Keratinocyte (primary cell): ENCODE results near the gene SLC44A3. TPM values are rescaled to one million over a fixed set of nuclear protein-coding genes. Genes with fewer than 3 reads are reported as not detected.

Experiments used
- DNase-seq: peaks from one replicate; pipeline ENCODE4 v3.0.0-alpha.2; 2011; ENCODE audit warnings: low read depth, missing footprints, low spot score
- FAIRE-seq: peaks from 2 replicates; lab custom pipeline; 2011; peaks lifted over from hg19 to GRCh38; lab: Jason Lieb, UNC
- H2AFZ ChIP-seq: 2 replicates; pipeline ENCODE4 v1.6.0; 2012; ENCODE audit warnings: low read length, control low read depth, inconsistent platforms; ENCODE audit not compliant: control insufficient read depth
- H3K27ac ChIP-seq: 2 replicates; pipeline ENCODE4 v1.5.1; 2011; ENCODE audit warnings: low read length; ENCODE audit not compliant: control insufficient read depth, insufficient read depth
- H3K27me3 ChIP-seq: 3 replicates; pipeline ENCODE4 v1.6.0; 2011; ENCODE audit warnings: low read length; ENCODE audit not compliant: control insufficient read depth, insufficient read depth; ENCODE audit errors: extremely low read depth
- H3K36me3 ChIP-seq, 2 experiments: 2 replicates in 1 of 2; 3 replicates in 1 of 2; pipeline ENCODE4 v1.5.1; 2011; ENCODE audit warnings: low read length in 2 of 2, mild to moderate bottlenecking in 1 of 2; ENCODE audit not compliant: control insufficient read depth in 2 of 2, insufficient read depth in 2 of 2; ENCODE audit errors: extremely low read depth in 1 of 2
- H3K4me1 ChIP-seq: 3 replicates; pipeline ENCODE4 v1.5.1; 2011; ENCODE audit warnings: low read length; ENCODE audit not compliant: control insufficient read depth, insufficient read depth; ENCODE audit errors: extremely low read depth
- H3K4me2 ChIP-seq: 3 replicates; pipeline ENCODE4 v1.6.0; 2011; ENCODE audit warnings: low read depth, low read length; ENCODE audit not compliant: control insufficient read depth, insufficient read depth; ENCODE audit errors: extremely low read depth
- H3K4me3 ChIP-seq, 3 experiments: fragments of 200-600 bp in 1 of 3; sonication (generic) in 1 of 3; 2 replicates in 2 of 3; 3 replicates in 1 of 3; pipeline ENCODE4 v1.5.1; 2011 to 2016; ENCODE audit warnings: low read length in 3 of 3, mild to moderate bottlenecking in 3 of 3, control low read depth in 2 of 3, inconsistent platforms in 1 of 3, low read depth in 1 of 3, mixed read lengths in 1 of 3, mixed run types in 1 of 3, moderate library complexity in 1 of 3; ENCODE audit not compliant: control insufficient read depth in 2 of 3, insufficient read depth in 2 of 3; ENCODE audit errors: extremely low read depth in 1 of 3
- H3K79me2 ChIP-seq: 2 replicates; pipeline ENCODE4 v1.6.0; 2012; ENCODE audit warnings: low read length; ENCODE audit not compliant: control insufficient read depth, insufficient read depth
- H3K9ac ChIP-seq: 3 replicates; pipeline ENCODE4 v1.6.0; 2011; ENCODE audit warnings: low read length; ENCODE audit not compliant: control insufficient read depth, insufficient read depth; ENCODE audit errors: extremely low read depth
- H3K9me1 ChIP-seq: 3 replicates; pipeline ENCODE4 v1.6.0; 2011; ENCODE audit warnings: low read length; ENCODE audit not compliant: control insufficient read depth, insufficient read depth; ENCODE audit errors: extremely low read depth
- H3K9me3 ChIP-seq: 2 replicates; pipeline ENCODE4 v1.5.1; 2012; ENCODE audit warnings: low read depth, low read length; ENCODE audit not compliant: control insufficient read depth
- H4K20me1 ChIP-seq: 3 replicates; pipeline ENCODE4 v1.6.0; 2011; ENCODE audit warnings: low read length; ENCODE audit not compliant: control insufficient read depth, insufficient read depth; ENCODE audit errors: extremely low read depth
- EZH2 ChIP-seq: IDR thresholded peaks from one replicate; pipeline ENCODE4 v1.6.1; 2012; ENCODE audit warnings: inconsistent platforms, mild to moderate bottlenecking, low read length, moderate library complexity
- dilution Hi-C: fragments of 300-500 bp; cut with MboI; formaldehyde crosslinking; loops from one replicate; pipeline ENCODE4 v1.7.0; 2020; ENCODE audit warnings: low sequenced_read_pairs; ENCODE audit not compliant: extremely low pct_ligation_motif_present
- polyA plus RNA-seq, 5 experiments: library from polyadenylated mRNA; depleted of rRNA in 3 of 5; stranded (reverse) in 3 of 5; stranded (forward) in 1 of 5; unstranded in 1 of 5; fragments of >200 nt; gene quantifications; 1 replicate in 1 of 5; 2 replicates in 3 of 5; 3 replicates in 1 of 5; pipeline versions ENCODE4 v1.2.1 to v1.2.3, GENCODE V29; 2011 to 2012; ENCODE audit warnings: missing spikeins in 2 of 5, low read depth in 1 of 5, low replicate concordance in 1 of 5
- TF ChIP-seq, protein P1 (sequence below), 3 experiments: IDR thresholded peaks in 1 of 3; conservative IDR thresholded peaks in 1 of 3; optimal IDR thresholded peaks in 1 of 3; 2 replicates in 2 of 3; 3 replicates in 1 of 3; pipeline versions ENCODE3 to v1.5.1; 2011; ENCODE audit warnings: low read length in 3 of 3, mild to moderate bottlenecking in 3 of 3, moderate library complexity in 2 of 3, control low read depth in 1 of 3, inconsistent platforms in 1 of 3; ENCODE audit not compliant: insufficient read depth in 2 of 3; ENCODE audit errors: extremely low read depth in 1 of 3

SLC44A3 gene
- polyA plus RNA-seq, 1 donor (not counting 4 experiments of a cell fraction or from before 2014, with no cell fraction given), result 7.3 TPM

DNA sequence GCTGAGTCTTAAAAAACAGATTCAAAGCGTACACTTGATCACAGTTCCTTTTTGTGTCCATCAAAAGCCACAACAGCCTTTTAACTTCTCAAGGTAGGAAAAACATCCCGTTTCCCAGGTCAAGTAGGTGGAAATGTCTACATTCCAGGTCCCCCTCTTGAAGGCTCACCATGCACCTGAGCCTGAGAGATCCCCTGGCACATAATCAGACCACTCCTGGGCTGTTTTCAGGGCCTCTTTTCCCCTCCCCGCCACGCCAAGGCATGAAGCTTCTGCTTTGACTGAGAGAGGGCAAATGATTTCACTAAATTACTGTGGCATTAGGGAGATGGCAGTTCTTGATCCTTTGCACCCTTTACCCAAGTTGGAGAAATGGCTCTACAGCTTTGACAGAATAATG lies 85.0 kb downstream of the SLC44A3 start:
- Histone ChIP-seq H3K79me2 (peaks cover 70% of the 10 kb centered on the region), H3K4me3 (no peak overlapping the region), H2AFZ (no peak overlapping the region), H3K4me1 (peaks cover 20% of the 10 kb centered on the region), H3K9ac (no peak overlapping the region), H3K27ac (no peak overlapping the region), H3K9me3 (no peaks in the 10 kb centered on the region), H3K27me3 (no peaks in the 10 kb centered on the region), H3K9me1 (no peaks in the 10 kb centered on the region), H3K4me2 (no peak overlapping the region), H3K36me3 (peaks cover 11 to 12% of the 10 kb centered on the region in 2 experiments), H4K20me1 (peaks cover 4% of the 10 kb centered on the region)
- dilution Hi-C loops, result no loop called here
- no peak for TF ChIP-seq EZH2
- TF ChIP-seq, protein P1, sequence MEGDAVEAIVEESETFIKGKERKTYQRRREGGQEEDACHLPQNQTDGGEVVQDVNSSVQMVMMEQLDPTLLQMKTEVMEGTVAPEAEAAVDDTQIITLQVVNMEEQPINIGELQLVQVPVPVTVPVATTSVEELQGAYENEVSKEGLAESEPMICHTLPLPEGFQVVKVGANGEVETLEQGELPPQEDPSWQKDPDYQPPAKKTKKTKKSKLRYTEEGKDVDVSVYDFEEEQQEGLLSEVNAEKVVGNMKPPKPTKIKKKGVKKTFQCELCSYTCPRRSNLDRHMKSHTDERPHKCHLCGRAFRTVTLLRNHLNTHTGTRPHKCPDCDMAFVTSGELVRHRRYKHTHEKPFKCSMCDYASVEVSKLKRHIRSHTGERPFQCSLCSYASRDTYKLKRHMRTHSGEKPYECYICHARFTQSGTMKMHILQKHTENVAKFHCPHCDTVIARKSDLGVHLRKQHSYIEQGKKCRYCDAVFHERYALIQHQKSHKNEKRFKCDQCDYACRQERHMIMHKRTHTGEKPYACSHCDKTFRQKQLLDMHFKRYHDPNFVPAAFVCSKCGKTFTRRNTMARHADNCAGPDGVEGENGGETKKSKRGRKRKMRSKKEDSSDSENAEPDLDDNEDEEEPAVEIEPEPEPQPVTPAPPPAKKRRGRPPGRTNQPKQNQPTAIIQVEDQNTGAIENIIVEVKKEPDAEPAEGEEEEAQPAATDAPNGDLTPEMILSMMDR (optimal IDR thresholded peaks at IDR 0.05 in 1 of 3, IDR thresholded peaks at IDR 0.05 in 1 of 3, conservative IDR thresholded peaks at IDR 0.05 in 1 of 3; ENCODE audit: extremely low read depth in 1 of 3, insufficient read depth in 2 of 3, low read length in 3 of 3), result no peak
- no peak for FAIRE-seq
- DNase-seq, result no peak

DNA sequence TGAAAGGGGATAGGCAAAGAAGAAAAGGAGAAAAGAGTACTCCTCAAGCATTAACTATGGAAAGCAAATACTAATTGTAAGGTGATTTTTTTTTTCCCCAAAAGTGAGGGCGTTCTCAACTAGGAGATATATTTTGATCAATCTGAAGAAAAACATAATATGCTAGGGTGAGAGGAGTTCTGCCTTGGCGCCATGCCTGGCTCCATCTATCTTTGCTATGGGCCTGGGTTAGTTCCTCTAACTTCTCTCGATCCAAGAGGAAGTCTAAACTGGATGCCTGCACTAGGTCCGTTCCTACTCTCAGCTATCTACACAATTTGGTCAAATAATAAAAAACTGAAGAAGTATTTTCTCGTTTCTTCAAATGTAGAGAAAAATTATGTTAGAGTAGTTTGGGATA lies 86.2 kb downstream of the SLC44A3 start:
- H3K4me2 ChIP-seq, result no peak overlapping the region
- no peaks in the 10 kb centered on the region for H3K27me3 ChIP-seq
- FAIRE-seq, result no peak
- no peak overlapping the region for H3K9ac ChIP-seq
- H3K9me1 ChIP-seq, result no peaks in the 10 kb centered on the region
- no peaks in the 10 kb centered on the region for H3K9me3 ChIP-seq
- H3K4me3 ChIP-seq, result no peak overlapping the region
- TF ChIP-seq EZH2, result no peak
- TF ChIP-seq, protein P1 (optimal IDR thresholded peaks at IDR 0.05 in 1 of 3, IDR thresholded peaks at IDR 0.05 in 1 of 3, conservative IDR thresholded peaks at IDR 0.05 in 1 of 3; ENCODE audit: extremely low read depth in 1 of 3, insufficient read depth in 2 of 3, low read length in 3 of 3), result no peak
- H3K27ac ChIP-seq, result no peak overlapping the region
- H3K36me3 ChIP-seq, result peaks cover 11 to 14% of the 10 kb centered on the region in 2 experiments
- no peak for DNase-seq
- no peak overlapping the region for H2AFZ ChIP-seq
- peaks cover 20% of the 10 kb centered on the region for H3K4me1 ChIP-seq
- peaks cover 4% of the 10 kb centered on the region for H4K20me1 ChIP-seq
- dilution Hi-C loops, result no loop called here
- peaks cover 82% of the 10 kb centered on the region for H3K79me2 ChIP-seq
